Endothelial cell of umbilical vein (primary cell): ENCODE measurements around the gene SLCO2B1. TPM values are rescaled to one million over a fixed set of nuclear protein-coding genes. Genes with fewer than 3 reads are reported as not detected.

Experiments used
- BruUV-seq: library from RNA; stranded (reverse); fragments of 400-500 nt; replicated peaks from 2 replicates; lab custom pipeline; 2021; lab: Mats Ljungman, UMichigan
- CTCF ChIA-PET: fragments of 300-600, 350-600 bp; sonication (Branson Sonifier 250); formaldehyde crosslinking; loops from one replicate; lab custom pipeline; 2021; ENCODE audit warnings: antibody characterized with exemption, inconsistent platforms; lab: Charles Lee
- POLR2A ChIA-PET: fragments of 300-600, 350-600 bp; sonication (Branson Sonifier 250); formaldehyde crosslinking; loops from one replicate; lab custom pipeline; 2021; ENCODE audit warnings: antibody characterized with exemption, inconsistent platforms; lab: Charles Lee
- DNase-seq: peaks from one replicate; pipeline ENCODE4 v3.0.0-alpha.2; 2011; ENCODE audit warnings: low read depth, low spot score
- FAIRE-seq: peaks from 2 replicates; lab custom pipeline; 2011; peaks lifted over from hg19 to GRCh38; lab: Jason Lieb, UNC
- H2AFZ ChIP-seq: 2 replicates; pipeline ENCODE4 v1.6.0; 2012; ENCODE audit warnings: low read depth, low read length, control low read depth, inconsistent platforms
- H3K27ac ChIP-seq: 2 replicates; pipeline ENCODE4 v1.5.1; 2011; ENCODE audit warnings: low read depth, mild to moderate bottlenecking, control low read depth, low read length, moderate library complexity; ENCODE audit not compliant: insufficient read depth
- H3K27me3 ChIP-seq, 2 experiments: 2 replicates each; pipeline versions ENCODE4 v1.6.0 to v1.6.1; 2011; ENCODE audit warnings: low read length in 2 of 2, mixed read lengths in 1 of 2; ENCODE audit not compliant: control insufficient read depth in 2 of 2, insufficient read depth in 2 of 2
- H3K36me3 ChIP-seq, 2 experiments: 2 replicates in 1 of 2; 3 replicates in 1 of 2; pipeline ENCODE4 v1.5.1; 2011; ENCODE audit warnings: low read length in 2 of 2, mild to moderate bottlenecking in 1 of 2, moderate library complexity in 1 of 2; ENCODE audit not compliant: control insufficient read depth in 2 of 2, insufficient read depth in 2 of 2; ENCODE audit errors: extremely low read depth in 1 of 2
- H3K4me1 ChIP-seq: 3 replicates; pipeline ENCODE4 v1.5.1; 2011; ENCODE audit warnings: mild to moderate bottlenecking, low read length; ENCODE audit not compliant: control insufficient read depth, insufficient read depth; ENCODE audit errors: extremely low read depth
- H3K4me2 ChIP-seq: 2 replicates; pipeline ENCODE4 v1.6.1; 2011; ENCODE audit warnings: low read length, control low read depth, mixed read lengths; ENCODE audit not compliant: insufficient read depth
- H3K4me3 ChIP-seq, 3 experiments: fragments of 200-600 bp in 1 of 3; sonication (generic), shearing (Covaris generic) in 1 of 3; replicated peaks in 1 of 3; 2 replicates each; pipeline ENCODE4 v1.5.1; 2011 to 2016; ENCODE audit warnings: control low read depth in 3 of 3, low read length in 3 of 3, mild to moderate bottlenecking in 2 of 3, inconsistent platforms in 1 of 3, low read depth in 1 of 3, moderate library complexity in 1 of 3; ENCODE audit not compliant: insufficient read depth in 1 of 3
- H3K79me2 ChIP-seq: 2 replicates; pipeline ENCODE4 v1.6.0; 2012; ENCODE audit warnings: low read length, inconsistent platforms; ENCODE audit not compliant: control insufficient read depth, insufficient read depth
- H3K9ac ChIP-seq: replicated peaks from 2 replicates; pipeline ENCODE3; 2011; ENCODE audit warnings: low read length, control low read depth; ENCODE audit not compliant: insufficient read depth; ENCODE audit errors: extremely low read depth
- H3K9me1 ChIP-seq: replicated peaks from 3 replicates; pipeline ENCODE4 v1.6.0; 2011; ENCODE audit warnings: mild to moderate bottlenecking, low read length; ENCODE audit not compliant: control insufficient read depth, insufficient read depth; ENCODE audit errors: extremely low read depth
- H3K9me3 ChIP-seq: replicated peaks from 2 replicates; pipeline ENCODE4 v1.5.1; 2012; ENCODE audit warnings: low read length, inconsistent platforms; ENCODE audit not compliant: control insufficient read depth, insufficient read depth
- H4K20me1 ChIP-seq: replicated peaks from 2 replicates; pipeline ENCODE3; 2011; ENCODE audit warnings: mild to moderate bottlenecking, low read length; ENCODE audit not compliant: control insufficient read depth, insufficient read depth; ENCODE audit errors: extremely low read depth
- EZH2 ChIP-seq: IDR thresholded peaks from 2 replicates; pipeline ENCODE4 v1.6.1; 2012; ENCODE audit warnings: borderline replicate concordance, low read depth, mild to moderate bottlenecking, moderate library complexity, low read length, inconsistent platforms; ENCODE audit not compliant: severe bottlenecking
- FOS ChIP-seq: IDR thresholded peaks from 2 replicates; pipeline ENCODE4 v1.6.1; 2011; ENCODE audit warnings: mild to moderate bottlenecking, low read length, moderate library complexity, borderline replicate concordance; ENCODE audit not compliant: insufficient read depth
- GATA2 ChIP-seq: IDR thresholded peaks from 2 replicates; pipeline ENCODE4 v1.7.0; 2011; ENCODE audit warnings: low read depth, mild to moderate bottlenecking, moderate library complexity, mixed read lengths, low read length; ENCODE audit not compliant: insufficient read length, insufficient read depth
- JUN ChIP-seq: IDR thresholded peaks from 2 replicates; pipeline ENCODE4 v1.6.1; 2011; ENCODE audit warnings: borderline replicate concordance, low read depth; ENCODE audit not compliant: insufficient read length, insufficient read depth
- MAX ChIP-seq: IDR thresholded peaks from 2 replicates; pipeline ENCODE4 v1.6.1; 2011; ENCODE audit not compliant: insufficient read depth, insufficient read length
- MYC ChIP-seq: IDR thresholded peaks from one replicate; pipeline ENCODE4 v1.6.1; 2011; ENCODE audit warnings: mild to moderate bottlenecking, low read depth, low read length
- POLR2A ChIP-seq: IDR thresholded peaks from 2 replicates; pipeline ENCODE4 v1.6.1; 2012; ENCODE audit warnings: low read depth, mild to moderate bottlenecking, control low read depth, low read length
- POLR2AphosphoS5 ChIP-seq: IDR thresholded peaks from 2 replicates; pipeline ENCODE4 v1.6.1; 2012; ENCODE audit warnings: low read depth, mild to moderate bottlenecking, control low read depth, low read length, moderate library complexity; ENCODE audit not compliant: insufficient read depth
- dilution Hi-C: fragments of 300-500 bp; cut with MboI; formaldehyde crosslinking; loops from one replicate; pipeline ENCODE4 v1.15.0; 2019; ENCODE audit warnings: low sequenced_read_pairs; ENCODE audit not compliant: extremely low pct_ligation_motif_present
- intact Hi-C: fragments of 100-400 bp; cut with micrococcal nuclease; formaldehyde crosslinking; loops from one replicate; pipeline ENCODE4 v1.10.0; 2022
- polyA plus RNA-seq, 4 experiments: library from polyadenylated mRNA; depleted of rRNA in 3 of 4; stranded (reverse) in 3 of 4; unstranded in 1 of 4; fragments of >200 nt; gene quantifications; 2 replicates each; pipeline versions ENCODE4 v1.2.1 to v1.2.3, GENCODE V29; 2011 to 2012; ENCODE audit warnings: missing spikeins in 1 of 4
- total RNA-seq: library from RNA; stranded (reverse); gene quantifications from 2 replicates; pipeline ENCODE4 v1.2.3, GENCODE V29; 2021
- TF ChIP-seq, protein P1 (sequence below), 2 donors: IDR thresholded peaks; 1 replicate in 1 of 2; 2 replicates in 1 of 2; pipeline ENCODE4 v1.5.1; 2011; ENCODE audit warnings: low read length in 2 of 2, mild to moderate bottlenecking in 2 of 2, moderate library complexity in 2 of 2, control low read depth in 1 of 2, inconsistent platforms in 1 of 2, low read depth in 1 of 2; ENCODE audit not compliant: insufficient read depth in 1 of 2; ENCODE audit errors: extremely low read depth in 1 of 2

The SLCO2B1 gene
- total and polyA plus RNA-seq, 2 donors (not counting 3 experiments of a cell fraction or from before 2014, with no cell fraction given): 0.04 TPM; not detected in 1

DNA sequence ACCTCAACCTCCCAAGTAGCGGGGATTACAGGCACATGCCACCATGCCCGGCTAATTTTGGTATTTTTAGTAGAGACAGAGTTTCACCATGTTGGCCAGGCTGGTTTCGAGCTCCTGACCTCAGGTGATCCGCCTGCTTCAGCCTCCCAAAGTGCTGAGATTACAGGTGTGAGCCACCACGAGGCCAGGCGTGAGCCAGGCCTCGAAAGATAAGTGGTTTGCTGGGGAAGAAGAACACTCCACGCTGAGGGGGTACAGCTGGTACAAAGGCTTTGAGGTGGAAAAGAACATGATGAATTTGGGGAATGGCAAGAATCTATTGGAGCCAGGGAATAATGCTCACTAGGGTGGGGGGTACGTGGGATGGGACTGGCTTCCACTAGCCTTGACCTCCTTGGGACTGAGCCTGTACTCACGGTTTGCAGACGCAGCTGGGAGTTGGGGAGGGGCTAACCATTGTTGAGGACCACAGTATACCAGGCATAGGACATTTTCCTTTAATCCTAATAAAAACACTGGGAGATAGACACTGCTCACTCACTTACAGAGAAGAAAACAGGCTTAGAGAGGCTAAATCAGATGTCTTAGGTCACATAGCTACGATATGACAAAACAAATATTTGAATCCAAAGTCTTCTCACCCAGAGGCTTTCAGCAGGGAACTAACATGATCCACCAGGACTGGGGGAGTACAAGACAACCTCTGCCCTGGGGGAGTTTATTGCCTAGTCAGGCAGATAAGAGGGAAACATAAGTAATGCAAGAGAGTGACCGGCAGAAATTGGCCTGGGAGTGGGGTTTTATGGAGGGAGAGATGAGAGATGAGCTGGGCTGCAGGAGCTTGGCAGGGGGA lies 4.9 kb downstream of the SLCO2B1 start:
- H3K4me2 ChIP-seq: no peak overlapping the region
- ChIA-PET POLR2A (no interaction called here), CTCF (interaction anchor here (1.1 to 3.3 kb wide), 8 partner anchors 11 to 93 kb away, joined by 3 to 23 read pairs (median 10); partner anchors contain the start of gene TPBGL)
- TF ChIP-seq POLR2A (no peak), POLR2AphosphoS5 (no peak), MYC (no peak), EZH2 (no peak), JUN (no peak), MAX (no peak), GATA2 (no peak), FOS (no peak)
- TF ChIP-seq, protein P1, sequence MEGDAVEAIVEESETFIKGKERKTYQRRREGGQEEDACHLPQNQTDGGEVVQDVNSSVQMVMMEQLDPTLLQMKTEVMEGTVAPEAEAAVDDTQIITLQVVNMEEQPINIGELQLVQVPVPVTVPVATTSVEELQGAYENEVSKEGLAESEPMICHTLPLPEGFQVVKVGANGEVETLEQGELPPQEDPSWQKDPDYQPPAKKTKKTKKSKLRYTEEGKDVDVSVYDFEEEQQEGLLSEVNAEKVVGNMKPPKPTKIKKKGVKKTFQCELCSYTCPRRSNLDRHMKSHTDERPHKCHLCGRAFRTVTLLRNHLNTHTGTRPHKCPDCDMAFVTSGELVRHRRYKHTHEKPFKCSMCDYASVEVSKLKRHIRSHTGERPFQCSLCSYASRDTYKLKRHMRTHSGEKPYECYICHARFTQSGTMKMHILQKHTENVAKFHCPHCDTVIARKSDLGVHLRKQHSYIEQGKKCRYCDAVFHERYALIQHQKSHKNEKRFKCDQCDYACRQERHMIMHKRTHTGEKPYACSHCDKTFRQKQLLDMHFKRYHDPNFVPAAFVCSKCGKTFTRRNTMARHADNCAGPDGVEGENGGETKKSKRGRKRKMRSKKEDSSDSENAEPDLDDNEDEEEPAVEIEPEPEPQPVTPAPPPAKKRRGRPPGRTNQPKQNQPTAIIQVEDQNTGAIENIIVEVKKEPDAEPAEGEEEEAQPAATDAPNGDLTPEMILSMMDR (IDR thresholded peaks at IDR 0.05; ENCODE audit: extremely low read depth in 1 of 2, insufficient read depth in 1 of 2, low read depth in 1 of 2, low read length in 2 of 2): no peak
- H3K4me1 ChIP-seq: no peaks in the 10 kb centered on the region
- no peak overlapping the region for H3K4me3 ChIP-seq
- H3K36me3 ChIP-seq: no peaks in the 10 kb centered on the region
- no TSS peak for BruUV-seq
- H3K9me1 ChIP-seq: no peaks in the 10 kb centered on the region
- H2AFZ ChIP-seq: no peak overlapping the region
- DNase-seq (no peak), FAIRE-seq (no peak)
- peaks cover 5 to 14% of the 10 kb centered on the region in 2 experiments for H3K27me3 ChIP-seq
- no peak overlapping the region for H3K27ac ChIP-seq
- no peaks in the 10 kb centered on the region for H3K9me3 ChIP-seq
- intact Hi-C loops: no loop called here
- dilution Hi-C loops: no loop called here
- no peaks in the 10 kb centered on the region for H4K20me1 ChIP-seq
- H3K79me2 ChIP-seq: no peaks in the 10 kb centered on the region
- H3K9ac ChIP-seq: no peak overlapping the region
